IPS DF 6.9 (cell line): ENCODE results near the gene GPR183.

Experiments
- DNase-seq: peaks from one replicate; pipeline ENCODE4 v3.0.0-alpha.2; 2013; ENCODE audit warnings: low read depth, low spot score
- H3K27ac ChIP-seq: one replicate; pipeline ENCODE4 v1.5.1; 2013; ENCODE audit warnings: low read length, control low read depth
- H3K27me3 ChIP-seq: 2 replicates; pipeline ENCODE4 v1.6.1; 2013; ENCODE audit warnings: mild to moderate bottlenecking, low read length; ENCODE audit not compliant: control insufficient read depth, insufficient read depth
- H3K36me3 ChIP-seq: 2 replicates; pipeline ENCODE4 v1.6.1; 2013; ENCODE audit warnings: low read length; ENCODE audit not compliant: control insufficient read depth, insufficient read depth
- H3K4me1 ChIP-seq: 2 replicates; pipeline ENCODE4 v1.6.1; 2013; ENCODE audit warnings: low read length; ENCODE audit not compliant: control insufficient read depth, insufficient read depth
- H3K4me3 ChIP-seq: 2 replicates; pipeline ENCODE4 v1.5.1; 2013; ENCODE audit warnings: mild to moderate bottlenecking, low read length
- H3K9me3 ChIP-seq: 2 replicates; pipeline ENCODE4 v1.6.1; 2013; ENCODE audit warnings: low read length, inconsistent platforms; ENCODE audit not compliant: control insufficient read depth, insufficient read depth
- WGBS: extraction: QIAGEN DNeasy Blood & Tissue Kit; methylation state at CpG from one replicate; pipeline ENCODE4 v1.1.7; 2013; ENCODE audit warnings: mixed read lengths, missing lambda C conversion rate; ENCODE audit not compliant: insufficient read length, insufficient coverage; 5-methylcytosine and 5-hydroxymethylcytosine counted together

GPR183 gene

DNA sequence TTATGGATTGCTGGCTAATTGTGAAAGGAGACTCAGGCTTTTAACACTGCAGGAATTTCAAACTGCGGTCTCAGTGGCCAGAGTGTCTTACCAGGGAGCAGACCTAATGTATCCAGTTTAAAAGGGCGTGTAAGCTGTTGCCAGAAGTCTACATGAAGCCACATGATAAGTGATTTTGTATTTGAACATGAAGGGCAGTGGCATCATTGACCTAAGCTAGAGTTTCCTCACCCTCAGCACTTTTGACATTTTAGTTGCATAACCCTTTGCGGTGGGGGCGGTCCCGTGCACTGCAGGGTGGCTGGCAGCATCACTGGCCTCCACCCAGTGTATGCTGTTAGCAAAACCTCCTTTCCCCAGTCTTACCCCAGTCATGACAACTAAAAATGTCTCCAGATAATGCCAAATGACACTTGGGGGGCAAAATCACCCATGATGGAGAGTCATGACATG, 25.4 kb downstream of the GPR183 start:
- no peak for DNase-seq
- H3K4me1 ChIP-seq, result no peaks in the 10 kb centered on the region
- no CpG with 5 or more reads among the region's 5 CpGs for whole genome bisulfite sequencing

DNA sequence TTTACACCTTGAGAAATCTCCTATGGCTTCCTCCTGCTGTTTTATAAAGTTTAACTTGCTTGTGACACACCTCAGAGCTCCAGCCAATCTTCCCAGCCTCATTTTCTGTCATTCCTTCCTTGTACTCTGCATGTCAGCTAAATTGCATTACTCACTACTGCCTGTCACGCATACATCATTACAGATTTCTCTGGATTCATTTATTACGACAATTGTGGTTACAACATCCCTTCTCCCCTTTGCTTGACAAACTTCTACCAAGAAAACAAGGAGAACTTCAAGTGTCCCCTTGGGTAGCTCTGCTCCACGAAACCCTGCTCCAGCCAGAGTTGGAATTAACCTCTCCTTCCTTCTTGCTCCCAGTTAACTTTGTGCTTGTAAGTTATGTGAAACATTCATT, 27.0 kb downstream of the GPR183 start:
- WGBS, result no CpG with 5 or more reads among the region's 3 CpGs
- Histone ChIP-seq H3K27ac (no peak overlapping the region), H3K4me3 (no peak overlapping the region), H3K9me3 (no peaks in the 10 kb centered on the region), H3K36me3 (no peaks in the 10 kb centered on the region), H3K4me1 (peaks cover 3% of the 10 kb centered on the region; the same call in 1 of the 2 replicates), H3K27me3 (no peaks in the 10 kb centered on the region)
- no peak for DNase-seq

More for the DNA sequence above, 25.4 kb downstream of the GPR183 start:
- Histone ChIP-seq H3K4me3 (no peak overlapping the region), H3K27ac (no peak overlapping the region), H3K36me3 (no peaks in the 10 kb centered on the region), H3K9me3 (no peaks in the 10 kb centered on the region), H3K27me3 (no peaks in the 10 kb centered on the region)

DNA sequence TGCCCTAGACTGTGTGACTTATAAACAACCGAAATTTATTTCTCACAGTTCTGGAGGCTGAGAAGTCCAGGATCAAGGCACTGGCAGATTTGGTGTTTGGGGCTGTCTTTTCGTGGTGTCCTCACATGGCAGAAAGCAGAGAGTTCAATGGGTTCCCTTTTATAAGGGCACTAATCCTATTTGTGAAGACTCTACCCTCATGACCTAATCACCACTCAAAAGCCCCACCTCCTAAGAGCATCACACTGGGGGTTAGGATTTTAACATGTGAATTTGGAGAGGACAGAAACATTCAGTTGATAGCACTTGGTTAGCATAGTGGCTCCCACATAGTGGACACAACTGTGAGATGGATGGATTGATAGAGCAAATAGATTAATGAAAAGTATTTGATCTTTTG, 27.6 kb downstream of the GPR183 start:
- H3K4me3 ChIP-seq, result no peak overlapping the region
- no peak for DNase-seq
- H3K36me3 ChIP-seq, result no peaks in the 10 kb centered on the region
- H3K27ac ChIP-seq, result no peak overlapping the region
- peaks cover 3% of the 10 kb centered on the region; the same call in 1 of the 2 replicates for H3K4me1 ChIP-seq
- H3K27me3 ChIP-seq, result no peaks in the 10 kb centered on the region
- no peaks in the 10 kb centered on the region for H3K9me3 ChIP-seq
- no CpG with 5 or more reads among the region's 2 CpGs for WGBS

DNA sequence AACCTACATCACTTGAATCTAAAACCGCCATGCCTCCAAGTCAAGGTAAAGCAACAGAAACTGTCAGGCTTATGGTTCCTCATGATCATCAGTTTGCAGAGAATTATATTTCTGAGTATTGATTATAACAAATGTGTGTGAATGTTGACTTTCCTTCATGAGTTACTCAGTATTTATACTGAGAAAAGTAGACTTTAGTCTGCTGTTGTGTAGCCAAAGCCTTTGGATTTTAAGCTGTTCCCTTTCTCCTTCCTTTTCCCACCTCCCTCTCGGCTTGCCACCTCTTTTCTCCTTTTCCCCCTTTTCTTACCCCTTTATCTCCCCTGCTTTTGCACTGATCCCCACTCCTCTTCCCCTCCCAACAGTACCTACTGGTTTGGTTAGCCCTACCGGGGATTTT, 28.4 kb downstream of the GPR183 start:
- Histone ChIP-seq H3K9me3 (no peaks in the 10 kb centered on the region), H3K27ac (no peak overlapping the region), H3K4me3 (no peak overlapping the region), H3K27me3 (no peaks in the 10 kb centered on the region), H3K4me1 (peaks cover 3% of the 10 kb centered on the region; the same call in 1 of the 2 replicates), H3K36me3 (no peaks in the 10 kb centered on the region)
- WGBS, result no CpG with 5 or more reads among the region's 3 CpGs
- no peak for DNase-seq

DNA sequence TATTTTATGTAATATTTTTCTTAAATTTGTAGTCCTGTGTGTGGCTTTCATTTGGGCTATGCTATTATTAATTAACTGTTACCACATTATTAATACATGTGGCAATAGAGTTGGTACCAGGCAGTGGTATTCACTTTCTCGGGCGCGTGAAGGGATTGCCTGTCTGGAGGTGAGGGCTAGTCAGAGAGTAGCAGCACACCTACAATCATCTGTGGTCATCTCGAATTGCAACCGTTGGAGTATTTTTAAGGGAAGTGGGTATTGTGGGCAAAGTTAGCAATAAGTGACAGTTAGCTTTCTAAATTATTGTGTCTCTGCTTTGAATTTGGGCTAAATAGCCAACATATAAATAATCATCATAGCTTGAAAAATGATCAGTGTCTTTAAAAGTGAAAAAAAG, 29.0 kb downstream of the GPR183 start:
- no peaks in the 10 kb centered on the region for H3K9me3 ChIP-seq
- H3K27me3 ChIP-seq, result no peaks in the 10 kb centered on the region
- no peaks in the 10 kb centered on the region for H3K36me3 ChIP-seq
- DNase-seq, result no peak
- no CpG with 5 or more reads among the region's 5 CpGs for WGBS
- H3K4me1 ChIP-seq, result peaks cover 3% of the 10 kb centered on the region; the same call in 1 of the 2 replicates
- no peak overlapping the region for H3K4me3 ChIP-seq
- no peak overlapping the region for H3K27ac ChIP-seq

DNA sequence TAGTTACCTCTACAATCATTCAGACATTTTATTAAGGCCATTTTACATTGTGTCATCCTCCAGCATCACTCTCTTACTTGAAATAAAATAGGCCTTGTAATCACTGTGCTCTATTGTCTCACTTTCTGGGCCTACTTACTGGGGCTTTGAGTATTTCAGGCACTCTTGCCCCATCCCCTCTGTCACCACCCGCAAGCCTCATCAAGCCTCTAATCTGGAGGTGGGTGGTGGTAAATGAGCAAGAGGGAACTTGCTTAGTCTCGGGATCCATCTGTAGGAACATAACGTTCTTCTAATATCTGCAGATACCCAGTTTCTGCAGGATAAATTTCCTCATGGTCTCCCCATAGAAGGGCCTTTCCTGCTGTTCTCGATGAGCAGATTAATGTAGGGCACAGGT, 29.6 kb downstream of the GPR183 start:
- Histone ChIP-seq H3K9me3 (no peaks in the 10 kb centered on the region), H3K27me3 (no peaks in the 10 kb centered on the region), H3K36me3 (no peaks in the 10 kb centered on the region), H3K27ac (no peak overlapping the region), H3K4me1 (peaks cover 3% of the 10 kb centered on the region; the same call in 1 of the 2 replicates), H3K4me3 (no peak overlapping the region)
- no CpG with 5 or more reads among the region's 4 CpGs for WGBS
- DNase-seq, result no peak

DNA sequence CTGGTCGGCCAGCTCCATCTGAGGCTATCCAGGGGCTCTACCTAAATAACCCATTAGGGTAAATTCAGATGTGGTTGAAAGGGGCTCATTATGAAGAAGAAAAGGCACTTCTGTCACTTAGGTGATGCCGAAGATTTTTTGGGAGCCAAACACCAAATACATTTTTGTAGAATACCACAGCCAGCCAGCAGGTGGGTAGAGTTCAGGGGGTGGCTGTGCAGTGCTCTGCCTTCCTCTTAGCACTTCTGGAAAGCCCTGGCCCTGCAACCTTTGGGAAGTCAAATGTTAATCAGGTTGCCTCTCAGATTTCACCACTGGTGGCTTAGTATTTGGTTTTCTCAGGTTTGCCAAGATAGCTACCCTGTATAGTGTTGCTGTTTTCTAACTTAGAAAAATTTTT, 30.5 kb downstream of the GPR183 start:
- no peaks in the 10 kb centered on the region for H3K9me3 ChIP-seq
- no peak for DNase-seq
- H3K4me3 ChIP-seq, result no peak overlapping the region
- no peak overlapping the region for H3K27ac ChIP-seq
- no peaks in the 10 kb centered on the region for H3K36me3 ChIP-seq
- WGBS, result no CpG with 5 or more reads among the region's 2 CpGs
- H3K4me1 ChIP-seq, result peaks cover 3% of the 10 kb centered on the region; the same call in 1 of the 2 replicates
- no peaks in the 10 kb centered on the region for H3K27me3 ChIP-seq

DNA sequence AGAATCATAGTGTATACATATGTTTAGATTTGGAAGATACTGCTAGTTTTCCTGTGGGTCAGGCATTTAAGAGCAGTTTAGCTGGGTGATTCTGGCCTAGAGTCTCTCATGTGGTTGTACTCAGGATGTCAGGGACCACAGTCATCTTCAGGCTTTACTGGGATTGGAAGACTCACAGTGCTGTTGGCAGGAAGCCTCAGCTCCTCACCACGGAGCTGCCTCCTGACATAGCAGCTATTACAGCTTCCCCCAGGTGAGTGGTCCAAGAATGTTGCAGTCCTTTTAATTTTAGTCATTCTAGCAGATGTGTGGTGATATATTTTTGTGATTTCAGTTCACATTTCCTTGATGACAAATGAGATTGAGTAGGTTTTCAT, 32.1 kb downstream of the GPR183 start:
- H3K9me3 ChIP-seq, result no peaks in the 10 kb centered on the region
- H3K27ac ChIP-seq, result no peak overlapping the region
- H3K4me3 ChIP-seq, result no peak overlapping the region
- no CpG with 5 or more reads among the region's 1 CpG for WGBS
- H3K36me3 ChIP-seq, result no peaks in the 10 kb centered on the region
- H3K4me1 ChIP-seq, result peaks cover 3% of the 10 kb centered on the region; the same call in 1 of the 2 replicates
- no peak for DNase-seq
- H3K27me3 ChIP-seq, result no peaks in the 10 kb centered on the region

DNA sequence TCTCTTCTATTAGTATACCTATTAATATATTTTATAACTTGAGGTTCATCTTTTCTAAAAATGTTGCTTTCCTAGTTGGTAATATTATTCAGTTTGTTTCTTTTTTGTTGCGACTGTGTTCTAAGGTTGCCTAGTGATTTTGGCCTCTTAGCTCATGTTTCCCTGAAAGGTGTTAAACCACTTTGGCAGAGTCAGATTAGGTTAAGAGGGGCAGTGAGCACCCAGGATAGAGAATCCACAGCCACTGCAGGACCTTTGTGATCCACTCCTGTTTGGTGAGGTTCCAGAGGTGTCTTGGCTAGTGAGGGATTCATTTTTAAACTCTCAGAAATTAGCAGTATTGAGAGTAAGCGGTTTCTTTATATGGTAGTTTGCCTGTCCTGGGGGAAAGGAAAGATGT, 34.1 kb downstream of the GPR183 start:
- H3K4me1 ChIP-seq, result peaks cover 3% of the 10 kb centered on the region; the same call in 1 of the 2 replicates
- no peak overlapping the region for H3K27ac ChIP-seq
- no peak overlapping the region for H3K4me3 ChIP-seq
- H3K27me3 ChIP-seq, result no peaks in the 10 kb centered on the region
- WGBS, result no CpG with 5 or more reads among the region's 2 CpGs
- DNase-seq, result no peak
- no peaks in the 10 kb centered on the region for H3K9me3 ChIP-seq
- no peaks in the 10 kb centered on the region for H3K36me3 ChIP-seq

DNA sequence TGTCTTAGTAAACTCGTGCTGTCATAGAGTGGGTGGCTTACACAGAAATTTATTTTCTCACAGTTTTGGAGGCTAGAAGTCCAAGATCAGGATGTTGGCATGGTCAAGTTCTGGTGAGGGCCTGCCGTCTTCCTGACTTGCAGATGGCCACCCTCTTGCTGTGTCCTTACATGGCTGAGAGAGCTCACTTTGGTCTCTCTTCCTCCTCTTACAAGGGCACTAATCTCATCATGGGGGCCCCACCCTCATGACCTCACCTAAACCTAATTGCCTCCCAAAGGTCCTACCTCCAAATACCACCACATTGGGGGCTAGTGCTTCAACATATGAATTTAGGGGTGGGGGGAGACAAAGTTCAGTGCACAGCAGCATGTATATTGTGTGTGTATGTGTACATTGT, 34.7 kb downstream of the GPR183 start:
- no CpG with 5 or more reads among the region's 2 CpGs for WGBS
- Histone ChIP-seq H3K27me3 (no peaks in the 10 kb centered on the region), H3K9me3 (no peaks in the 10 kb centered on the region), H3K27ac (no peak overlapping the region), H3K36me3 (no peaks in the 10 kb centered on the region), H3K4me1 (peaks cover 3% of the 10 kb centered on the region; the same call in 1 of the 2 replicates), H3K4me3 (no peak overlapping the region)
- no peak for DNase-seq

DNA sequence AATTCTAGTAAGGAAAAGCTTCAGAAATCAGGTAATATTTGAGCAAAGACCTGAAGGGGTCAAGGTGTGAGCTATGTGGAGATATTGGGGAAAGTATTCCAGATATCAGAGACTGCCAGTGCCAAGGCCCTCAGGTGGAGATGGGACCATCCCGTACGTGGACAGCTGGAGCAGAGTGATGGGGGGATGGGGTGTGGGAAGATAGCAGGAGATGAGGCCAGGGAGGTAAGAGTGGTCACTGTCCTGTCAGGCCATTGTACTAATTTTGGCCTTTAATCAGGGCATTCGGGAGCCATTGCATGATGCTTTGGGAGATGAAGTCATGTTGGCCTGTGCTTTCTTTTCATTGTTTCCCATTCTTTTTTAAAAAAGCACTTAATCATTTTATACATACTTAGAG, 36.0 kb downstream of the GPR183 start:
- Histone ChIP-seq H3K36me3 (no peaks in the 10 kb centered on the region), H3K9me3 (no peaks in the 10 kb centered on the region), H3K27me3 (no peaks in the 10 kb centered on the region), H3K27ac (no peak overlapping the region), H3K4me3 (no peak overlapping the region), H3K4me1 (no peaks in the 10 kb centered on the region)
- WGBS, result no CpG with 5 or more reads among the region's 3 CpGs
- no peak for DNase-seq
